HG02571 (cell line): ENCODE data around the gene ZNF366.

Experiments used
- ATAC-seq: cut with Tn5 transposase; IDR thresholded peaks from one replicate; pipeline ENCODE4 v1.9.1; 2021; ENCODE audit warnings: mild to moderate bottlenecking, moderate library complexity; ENCODE audit not compliant: unreplicated experiment

ZNF366 gene

GRCh38 chr5:72519111-72519510 lies 11.9 kb upstream of the ZNF366 start:
- ATAC-seq = no peak

DNA sequence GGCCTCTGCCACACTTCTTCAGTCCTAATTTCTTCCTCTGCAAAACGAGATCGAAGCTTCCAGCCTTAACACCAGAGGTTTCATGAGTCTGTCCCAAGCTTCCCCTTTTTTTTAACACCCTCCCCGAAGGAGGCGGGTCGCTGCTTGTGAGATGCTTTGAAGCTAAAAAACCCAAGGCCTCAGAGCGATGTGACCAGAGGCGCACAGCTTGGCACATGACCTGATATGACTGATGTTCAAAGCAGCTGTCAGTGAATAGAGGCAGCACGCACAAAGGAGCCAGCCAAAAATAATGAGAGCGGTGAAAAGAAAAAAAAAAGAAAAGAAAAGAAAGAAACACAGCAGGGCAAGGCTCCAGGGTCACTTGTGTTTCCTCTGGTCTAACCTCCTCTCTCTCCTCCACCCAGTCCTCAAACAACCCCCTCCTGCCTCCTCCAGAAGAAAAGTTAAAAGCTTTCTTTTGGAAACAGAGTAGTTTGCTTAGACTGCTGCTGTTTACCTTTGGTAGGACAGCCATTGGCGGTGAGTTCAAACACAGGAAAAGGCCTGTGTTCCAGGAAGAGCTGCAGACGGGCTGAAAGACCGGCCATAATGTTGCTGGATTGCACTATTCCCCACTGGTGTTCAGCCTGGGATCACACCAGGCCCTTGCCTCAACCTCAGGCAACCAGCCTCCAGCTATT lies 10.9 kb upstream of the ZNF366 start:
- ATAC-seq = no peak

DNA sequence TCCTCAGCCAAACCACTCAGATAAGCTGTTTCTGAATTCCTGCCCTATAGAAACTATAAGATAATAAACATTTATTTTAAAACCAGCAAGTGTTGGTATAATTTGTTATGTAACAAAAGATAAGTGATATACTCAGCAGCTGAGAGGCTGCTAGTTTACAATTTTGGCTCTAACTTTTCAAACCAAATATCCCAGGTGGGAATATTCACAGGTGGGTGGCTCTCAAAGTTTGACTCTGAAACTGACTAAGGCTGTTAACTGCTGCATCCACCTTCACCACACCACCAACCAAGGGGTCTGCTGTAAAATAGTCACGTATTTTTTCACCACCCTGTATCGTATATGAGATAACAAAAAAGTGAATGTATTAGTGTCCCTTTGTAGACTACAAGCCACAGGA lies 9.7 kb upstream of the ZNF366 start:
- no peak for ATAC-seq

- no peak for ATAC-seq
Observed at GRCh38 chr5:72515211-72515610, 8.0 kb upstream of the ZNF366 start.

DNA sequence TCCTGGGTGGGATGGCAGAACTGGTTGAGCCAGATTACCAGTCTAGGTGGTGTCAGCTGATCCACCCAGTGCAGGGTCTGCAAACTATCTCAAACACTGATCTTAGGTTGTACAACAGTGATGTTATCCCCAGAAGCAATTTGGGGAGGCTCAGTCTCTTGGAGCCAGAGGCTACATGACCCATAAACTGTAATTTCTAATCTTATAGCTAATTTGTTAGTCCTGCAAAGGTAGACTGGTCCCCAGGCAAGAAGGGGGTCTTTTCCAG lies 5.3 kb upstream of the ZNF366 start:
- no peak for ATAC-seq

DNA sequence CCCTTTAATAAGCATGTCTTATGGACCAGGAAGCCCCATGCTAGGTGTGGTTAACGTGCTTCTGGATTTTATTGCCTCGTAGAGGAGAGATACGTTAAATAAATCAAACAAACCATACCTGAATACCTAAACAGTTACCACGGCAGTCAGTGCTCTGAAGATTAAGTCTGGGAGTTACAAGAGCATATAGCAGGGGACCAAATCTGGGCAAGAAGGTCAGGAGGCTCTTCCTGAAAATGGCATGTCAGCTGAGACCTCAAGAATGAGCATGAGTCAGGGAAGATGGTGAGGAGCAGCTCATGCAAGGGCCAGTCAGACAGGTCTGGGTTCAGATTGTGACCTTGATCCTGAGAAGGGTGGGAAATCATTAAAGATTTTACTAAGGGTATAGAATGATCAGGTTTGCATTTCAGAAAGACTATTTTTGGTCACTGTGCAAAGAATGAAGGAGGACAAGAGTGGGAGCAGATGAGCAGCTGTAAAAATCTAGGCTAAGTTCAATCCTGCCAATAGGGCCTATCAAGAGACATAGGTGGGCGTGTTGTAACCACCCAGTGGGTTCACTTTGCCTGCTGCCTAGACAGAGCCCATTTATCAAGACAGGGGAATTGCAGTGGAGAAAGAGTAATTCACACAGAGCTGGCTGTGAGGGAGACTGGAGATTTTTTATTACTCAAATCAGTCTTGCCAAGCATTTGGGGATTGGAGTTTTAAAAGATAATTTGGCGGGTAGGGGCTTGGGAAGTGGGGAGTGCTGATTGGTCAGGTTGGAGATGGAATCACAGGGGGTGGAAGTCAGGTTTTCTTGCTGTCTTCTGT lies 4.8 kb upstream of the ZNF366 start:
- ATAC-seq = no peak

DNA sequence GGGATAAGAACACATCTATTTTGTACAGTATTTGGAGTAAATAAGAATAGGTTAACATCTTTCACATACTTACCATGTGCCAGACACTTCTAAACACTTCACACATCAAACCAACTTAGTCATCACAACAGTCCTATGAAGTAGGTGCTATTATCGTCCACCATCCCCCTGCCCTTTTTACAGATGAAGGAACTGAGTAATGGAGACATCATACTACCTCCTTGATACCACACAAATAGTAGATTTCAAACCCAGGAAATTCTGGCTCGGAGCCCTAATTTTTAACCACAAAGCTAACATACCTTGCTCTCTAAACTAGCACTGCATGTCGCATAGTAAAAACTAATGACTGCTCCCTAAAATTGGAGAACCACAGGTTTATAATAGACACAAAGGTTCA lies 4.2 kb upstream of the ZNF366 start:
- ATAC-seq = no peak

GRCh38 chr5:72510610-72511181 lies 3.5 kb upstream of the ZNF366 start:
- ATAC-seq = no peak

- no peak for ATAC-seq
Observed at GRCh38 chr5:72509401-72509800, 2.2 kb upstream of the ZNF366 start.

DNA sequence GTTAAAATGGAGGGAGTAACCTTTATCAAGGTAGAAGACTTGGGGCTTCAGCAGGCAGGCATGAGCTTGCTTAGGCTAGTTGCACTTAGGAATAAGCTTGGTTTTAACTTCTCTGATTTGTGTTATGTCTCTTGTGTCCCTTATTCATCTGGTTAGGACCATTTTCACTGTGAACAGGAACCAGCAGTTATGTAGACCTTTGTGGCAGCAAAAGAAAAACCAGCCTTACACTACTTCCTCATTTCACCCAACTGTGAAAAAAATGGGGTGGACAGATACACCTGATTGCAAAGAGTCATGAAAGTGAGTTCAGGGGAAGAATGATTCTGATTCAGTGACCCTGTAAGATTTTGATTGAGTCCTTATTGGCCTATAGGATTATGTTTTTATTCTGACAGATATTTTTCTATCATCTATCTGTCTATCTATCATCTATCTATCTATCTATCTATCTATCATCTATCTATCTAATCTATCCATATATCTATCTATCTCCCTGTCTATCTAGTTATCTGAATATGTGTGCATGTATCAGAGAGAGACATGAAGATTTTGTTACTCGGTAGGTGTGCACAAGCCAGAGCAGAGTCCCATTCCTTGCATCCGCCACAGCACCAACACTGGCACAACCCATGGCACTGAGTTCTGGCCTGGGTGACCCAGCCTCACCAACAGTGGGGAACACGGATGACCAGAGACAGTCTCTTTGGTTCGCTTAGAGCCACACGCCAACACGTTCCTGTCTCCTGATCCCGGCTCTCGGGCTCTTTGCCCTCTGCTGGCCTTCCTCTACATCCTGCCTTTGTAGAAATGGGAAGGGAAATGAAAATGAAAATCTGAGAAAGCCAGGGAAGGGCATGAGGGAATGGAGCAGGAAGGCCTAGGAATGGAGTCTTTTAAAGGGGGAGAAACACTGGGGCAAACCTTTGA lies 1.3 kb upstream of the ZNF366 start:
- peak; percentile 93 for ATAC-seq

GRCh38 chr5:72507907-72508238 lies 663 bp upstream of the ZNF366 start:
- no peak for ATAC-seq

GRCh38 chr5:72506158-72506549 lies 1.1 kb downstream of the ZNF366 start:
- no peak for ATAC-seq

GRCh38 chr5:72505539-72506157 lies 1.6 kb downstream of the ZNF366 start:
- no peak for ATAC-seq

DNA sequence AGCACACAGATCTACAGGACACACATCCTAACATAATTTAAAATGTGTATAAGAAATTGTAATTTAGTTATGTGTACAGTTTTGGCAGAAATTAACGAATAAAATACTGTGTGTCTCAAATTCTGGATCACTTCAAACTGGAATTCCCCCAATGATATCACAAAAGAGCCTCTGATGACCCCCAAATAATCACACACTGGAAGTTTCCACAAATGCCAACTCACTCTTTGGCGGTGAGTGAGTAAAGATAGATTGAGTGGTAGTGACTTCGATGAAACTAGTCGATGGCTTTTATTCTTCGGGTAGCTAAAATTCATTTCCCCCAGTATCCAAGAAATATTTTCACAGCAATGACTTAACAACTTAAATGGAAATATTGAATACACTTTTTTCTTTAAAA lies 2.2 kb downstream of the ZNF366 start:
- no peak for ATAC-seq

- no peak for ATAC-seq
Observed at GRCh38 chr5:72503888-72504491, 3.2 kb downstream of the ZNF366 start.

- no peak for ATAC-seq
Observed at GRCh38 chr5:72501488-72501887, 5.7 kb downstream of the ZNF366 start.

DNA sequence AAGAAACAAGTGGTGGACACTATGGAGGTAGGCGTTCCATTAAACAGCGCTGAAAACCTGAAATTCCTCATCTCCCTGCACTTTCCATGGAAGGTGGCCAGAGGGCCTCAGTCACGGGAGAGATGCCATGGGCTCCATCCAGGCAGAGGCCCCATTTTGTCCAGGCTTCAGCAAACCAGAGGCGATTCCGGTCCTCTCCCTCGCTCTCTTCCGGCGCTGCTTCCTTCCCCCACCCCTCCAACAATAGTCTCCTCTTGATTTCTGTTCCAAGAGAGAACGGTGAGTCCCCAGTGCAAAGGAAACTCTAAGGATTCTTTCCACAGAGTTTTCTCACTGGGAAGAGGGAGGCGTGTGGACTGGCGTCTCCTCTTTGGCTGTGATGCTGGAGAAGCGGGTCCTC lies 7.5 kb downstream of the ZNF366 start:
- ATAC-seq = no peak

GRCh38 chr5:72499090-72499489 lies 8.1 kb downstream of the ZNF366 start:
- no peak for ATAC-seq

DNA sequence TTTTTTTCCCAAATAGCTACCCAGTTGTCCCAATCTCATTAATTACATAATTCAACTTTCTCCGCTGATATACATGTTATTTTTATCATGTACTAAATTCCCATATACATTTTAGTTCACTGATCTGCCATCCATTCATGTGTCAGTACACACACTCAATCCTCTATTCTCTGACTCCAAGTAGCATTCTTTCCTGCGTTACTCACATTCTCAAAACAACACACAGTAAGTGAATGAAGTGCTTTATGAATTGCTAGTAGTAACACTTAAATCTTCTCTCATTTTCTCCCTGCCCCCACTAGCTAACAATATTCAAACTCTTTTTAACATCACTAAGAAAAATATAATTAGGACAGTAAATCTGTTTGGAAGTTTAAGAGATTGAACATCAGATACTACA lies 8.9 kb downstream of the ZNF366 start:
- no peak for ATAC-seq

DNA sequence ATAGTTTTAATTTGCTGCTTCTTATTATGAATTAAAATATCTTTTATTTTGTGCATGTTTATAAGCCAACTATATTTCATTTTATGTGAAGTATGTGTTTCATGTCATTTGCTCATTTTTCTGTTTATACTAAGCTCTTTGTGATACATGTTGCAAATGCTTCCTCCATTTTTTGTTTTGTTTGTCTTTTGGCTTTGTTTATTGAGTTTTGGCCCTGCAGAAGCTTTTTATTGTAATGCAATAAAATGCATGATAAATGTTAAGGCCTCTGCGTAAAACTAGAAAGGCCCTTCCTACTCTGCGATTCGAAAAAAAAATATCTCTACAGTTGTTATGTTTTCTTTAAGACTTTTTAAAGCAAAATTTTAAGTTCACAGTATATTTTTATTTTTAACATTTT lies 9.4 kb downstream of the ZNF366 start:
- no peak for ATAC-seq

DNA sequence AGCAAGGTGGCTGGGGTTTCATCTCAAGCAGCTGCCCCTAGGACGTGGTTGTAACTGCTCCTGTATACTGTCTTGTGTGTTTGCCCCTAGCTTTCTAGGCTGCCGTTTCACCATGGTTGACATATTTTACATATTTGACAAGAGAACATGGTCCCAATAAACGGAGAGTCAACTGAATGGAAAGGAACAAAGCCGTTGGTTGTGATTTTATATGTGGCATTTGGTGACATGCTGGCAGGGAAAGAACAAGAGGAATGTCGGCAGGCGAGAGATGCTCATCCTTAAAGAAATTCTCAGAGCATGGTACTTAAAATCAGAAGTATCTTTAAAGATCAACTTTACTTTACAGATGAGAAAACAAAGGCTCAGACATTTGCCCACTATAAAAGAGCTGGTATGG lies 11.8 kb downstream of the ZNF366 start:
- no peak for ATAC-seq
